CD1c-positive myeloid dendritic cell (primary cell): ENCODE results near the gene NGF.

Experiments used
- DNase-seq: peaks from one replicate; pipeline ENCODE4 v3.0.0-alpha.2; 2016; ENCODE audit errors: extremely low spot score

NGF gene

DNA sequence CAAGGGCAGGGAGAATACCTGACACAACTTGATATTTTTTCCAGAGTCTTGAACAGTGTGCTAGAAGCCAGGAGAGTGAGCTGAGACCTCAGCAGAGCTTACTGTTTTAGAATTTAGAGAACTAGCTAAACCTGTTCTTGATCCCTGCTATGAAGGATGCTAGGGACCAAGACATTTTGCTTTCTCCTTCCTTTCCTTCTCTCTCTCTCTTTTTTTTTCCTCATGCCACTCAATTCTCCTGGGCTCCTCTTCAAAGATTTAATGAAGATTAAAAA is 99.0 kb downstream of the NGF start:
- no peak for DNase-seq

DNA sequence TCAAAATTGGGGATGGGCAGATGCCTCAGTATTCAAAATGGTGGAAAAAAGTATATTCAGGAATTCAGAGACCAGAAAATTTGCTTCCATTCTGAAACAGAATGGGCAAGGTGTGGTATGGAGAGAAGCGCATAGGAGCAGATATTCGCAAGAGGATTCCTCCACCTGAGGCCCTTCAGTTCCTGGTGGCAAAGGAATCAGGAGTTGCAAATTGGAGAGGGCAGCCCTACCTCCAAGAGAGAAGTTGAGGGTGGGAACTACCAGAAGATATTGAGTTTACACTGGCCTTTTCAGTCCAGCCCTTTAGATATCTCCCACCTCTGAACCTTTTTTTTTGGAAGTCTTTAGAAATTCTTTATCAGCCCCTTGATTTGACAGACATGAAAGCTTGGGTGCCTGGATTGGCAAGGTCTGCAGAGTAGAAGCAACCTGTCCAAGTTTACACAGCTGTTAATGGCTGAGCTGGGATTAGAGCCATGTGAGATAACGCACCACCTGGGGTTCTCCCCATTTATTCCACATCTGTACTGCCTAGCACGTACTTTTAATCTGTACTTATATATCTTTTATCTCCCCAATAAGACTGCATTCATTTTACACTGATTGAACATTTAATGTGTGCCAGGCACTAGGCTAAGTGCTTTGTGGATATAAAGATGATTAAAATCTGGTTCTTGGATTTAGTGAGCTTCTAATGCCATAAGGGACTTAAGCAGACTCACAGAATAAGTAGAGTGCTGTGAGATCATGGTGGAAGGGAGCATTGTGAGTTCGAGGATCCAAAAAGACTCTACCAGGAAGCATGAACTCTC is 99.5 kb downstream of the NGF start:
- DNase-seq: no peak

DNA sequence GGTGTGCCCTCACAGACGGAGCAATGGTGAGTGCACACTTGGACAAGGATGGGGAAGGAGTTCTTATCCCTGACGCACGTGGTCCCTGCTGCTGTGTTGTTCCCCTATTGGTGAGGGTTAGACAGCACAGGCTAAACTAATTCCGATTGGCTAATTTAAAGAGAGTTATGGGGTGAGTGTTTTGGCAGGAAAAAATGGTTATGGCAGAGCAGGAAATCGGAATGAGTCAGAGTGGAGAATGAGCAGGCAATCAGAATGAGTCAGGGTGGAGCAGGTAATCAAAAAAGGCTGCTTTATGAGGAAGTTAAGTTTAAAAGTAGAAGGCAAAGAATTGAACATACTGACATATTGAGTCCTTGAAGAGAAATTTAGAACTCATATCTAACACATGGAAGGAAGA is 100.5 kb downstream of the NGF start:
- no peak for DNase-seq

DNA sequence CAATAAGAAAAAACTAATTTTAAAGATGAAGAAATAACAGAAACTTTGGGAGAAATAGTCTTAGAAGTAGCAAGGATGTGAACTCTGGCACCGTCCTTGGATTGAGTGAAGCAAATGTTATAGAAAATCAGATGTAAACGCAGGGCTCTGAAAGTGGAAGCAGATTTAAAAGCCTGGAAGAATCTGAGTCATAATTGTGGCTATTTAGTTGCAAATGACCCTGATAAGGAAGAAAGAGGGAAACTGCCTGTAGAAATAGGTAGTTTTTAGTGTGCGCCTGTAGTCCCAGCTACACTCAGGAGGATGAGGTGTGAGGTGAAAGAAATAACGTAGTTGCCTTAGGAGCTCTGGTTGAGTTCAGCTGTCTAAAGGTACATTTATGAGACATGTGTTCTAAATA is 101.0 kb downstream of the NGF start:
- no peak for DNase-seq
